K562 (cell line): ENCODE measurements around the gene VPS4A. TPM values are rescaled to one million over a fixed set of nuclear protein-coding genes. Genes with fewer than 3 reads are reported as not detected.

Source experiments
- C11orf30 ChIP-seq: fragments of 450-650 bp; IDR thresholded peaks from 2 replicates; pipeline ENCODE4 v1.6.1; 2016; ENCODE audit warnings: low read depth, mild to moderate bottlenecking
- CEBPB ChIP-seq: fragments of 450-650 bp; IDR thresholded peaks from 2 replicates; pipeline ENCODE4 v1.6.1; 2016; ENCODE audit warnings: missing genetic modification characterization, missing compliant biosample characterization
- CSDE1 ChIP-seq, 2 experiments: fragments of 450-650 bp; IDR thresholded peaks; 2 replicates each; pipeline ENCODE4 v1.6.1; 2016; ENCODE audit warnings: mild to moderate bottlenecking in 1 of 2
- ETV1 ChIP-seq: fragments of 450-650 bp; conservative IDR thresholded peaks from 2 replicates; pipeline ENCODE4 v1.6.1; 2016; ENCODE audit warnings: missing genetic modification characterization, control low read depth, low read depth, missing compliant biosample characterization
- FOXM1 ChIP-seq, 2 experiments: fragments of 450-650 bp in 1 of 2; sonication (generic) in 1 of 2; formaldehyde crosslinking in 1 of 2; IDR thresholded peaks; 2 replicates each; pipeline versions ENCODE4 v1.6.1 to v1.9.0; 2017 to 2022; ENCODE audit warnings: low read depth in 2 of 2, mild to moderate bottlenecking in 2 of 2, missing genetic modification reagents in 1 of 2, moderate library complexity in 1 of 2
- HDAC3 ChIP-seq: fragments of 450-650 bp; IDR thresholded peaks from 2 replicates; pipeline ENCODE4 v1.6.1; 2018; ENCODE audit warnings: borderline replicate concordance, mild to moderate bottlenecking, moderate library complexity; ENCODE audit not compliant: partially characterized antibody
- NEUROD1 ChIP-seq: fragments of 150-350 bp; IDR thresholded peaks from 2 replicates; pipeline ENCODE4 v1.6.1; 2014; ENCODE audit warnings: borderline replicate concordance, low read length, low read depth; ENCODE audit not compliant: partially characterized antibody
- NUFIP1 ChIP-seq: fragments of 450-650 bp; IDR thresholded peaks from 2 replicates; pipeline ENCODE4 v1.6.1; 2018; ENCODE audit not compliant: partially characterized antibody
- PCBP1 ChIP-seq: fragments of 200-400 bp; formaldehyde crosslinking; IDR thresholded peaks from 2 replicates; pipeline ENCODE4 v1.6.1; 2018; ENCODE audit warnings: mild to moderate bottlenecking, low read depth, low read length; ENCODE audit not compliant: poor library complexity, severe bottlenecking
- SMARCB1 ChIP-seq: IDR thresholded peaks from 2 replicates; pipeline ENCODE4 v1.6.1; 2011; ENCODE audit warnings: improper control_type of control experiment, low read depth; ENCODE audit not compliant: insufficient read length
- TAF9B ChIP-seq: fragments of 450-650 bp; IDR thresholded peaks from 2 replicates; pipeline ENCODE4 v1.6.1; 2018; ENCODE audit warnings: mild to moderate bottlenecking; ENCODE audit not compliant: partially characterized antibody
- TOE1 ChIP-seq, 2 experiments: fragments of 450-650 bp in 1 of 2; sonication (generic) in 1 of 2; formaldehyde crosslinking in 1 of 2; IDR thresholded peaks; 2 replicates each; pipeline versions ENCODE4 v1.7.1 to v1.8.0; 2016 to 2022; ENCODE audit warnings: borderline replicate concordance in 2 of 2, mild to moderate bottlenecking in 2 of 2, antibody characterized with exemption in 1 of 2, inconsistent platforms in 1 of 2, low read depth in 1 of 2, missing genetic modification reagents in 1 of 2, moderate library complexity in 1 of 2
- TSC22D4 ChIP-seq: fragments of 450-650 bp; IDR thresholded peaks from 2 replicates; pipeline ENCODE4 v1.6.1; 2016; ENCODE audit warnings: missing genetic modification characterization, missing biosample characterization, control low read depth
- ZNF324 ChIP-seq: fragments of 250-450 bp; sonication (Bioruptor Pico); IDR thresholded peaks from 2 replicates; pipeline ENCODE4 v1.4.0; 2020; ENCODE audit warnings: mild to moderate bottlenecking
- ZNF444 ChIP-seq: fragments of 250-450 bp; sonication (Bioruptor Pico); IDR thresholded peaks from 2 replicates; pipeline ENCODE4 v1.4.0; 2020; ENCODE audit warnings: mild to moderate bottlenecking, moderate library complexity
- ZNF561 ChIP-seq: fragments of 450-650 bp; formaldehyde crosslinking; conservative IDR thresholded peaks from 2 replicates; pipeline ENCODE4 v1.4.0; 2020; ENCODE audit warnings: mild to moderate bottlenecking, moderate library complexity
- ZNF77 ChIP-seq: fragments of 250-450 bp; sonication (Bioruptor Pico); IDR thresholded peaks from 2 replicates; pipeline ENCODE4 v1.5.0; 2020
- polyA plus RNA-seq, 8 experiments: library from polyadenylated mRNA; depleted of rRNA in 4 of 8; stranded (reverse) in 5 of 8; unstranded in 3 of 8; fragments of >200 nt; fragmentation: Nextera tagmentation in 2 of 8; fragmentation: Illumina TruSeq in 1 of 8; extraction: Ambion mirVana in 2 of 8; extraction: Trizol in 1 of 8; gene quantifications; 2 replicates each; pipeline versions ENCODE4 v1.2.1 to v1.2.3, GENCODE V29; 2011 to 2014; ENCODE audit warnings: inconsistent platforms in 1 of 8, missing spikeins in 1 of 8
- total RNA-seq, 7 experiments: library from RNA; depleted of rRNA in 6 of 7; stranded (reverse); fragments of >200 nt in 6 of 7; fragmentation: Illumina TruSeq in 2 of 7; extraction: Trizol in 2 of 7; gene quantifications; 2 replicates each; pipeline versions ENCODE4 v1.2.1 to v1.2.3, GENCODE V29; 2011 to 2021; ENCODE audit warnings: low replicate concordance in 1 of 7
- TF ChIP-seq, protein P1 (sequence below): sonication (generic); formaldehyde crosslinking; IDR thresholded peaks from 2 replicates; pipeline ENCODE4 v1.8.0; 2023; ENCODE audit warnings: mild to moderate bottlenecking, missing genetic modification reagents
- TF ChIP-seq, protein P2 (sequence below): IDR thresholded peaks from 3 replicates; pipeline ENCODE4 v1.6.1; 2011; ENCODE audit warnings: borderline replicate concordance, mild to moderate bottlenecking; ENCODE audit not compliant: insufficient read length, insufficient read depth
- TF ChIP-seq, protein P3 (sequence below): fragments of 250-450 bp; sonication (Bioruptor Pico); IDR thresholded peaks from 2 replicates; pipeline ENCODE4 v1.8.0; 2022; ENCODE audit warnings: inconsistent platforms, mild to moderate bottlenecking, moderate library complexity, borderline replicate concordance

VPS4A gene
- total and polyA plus RNA-seq, 9 of the 15 experiments (the other 6 are each of a cell fraction or from before 2014, with no cell fraction given) = 7.6 to 45.4 (median 29.9) TPM

DNA sequence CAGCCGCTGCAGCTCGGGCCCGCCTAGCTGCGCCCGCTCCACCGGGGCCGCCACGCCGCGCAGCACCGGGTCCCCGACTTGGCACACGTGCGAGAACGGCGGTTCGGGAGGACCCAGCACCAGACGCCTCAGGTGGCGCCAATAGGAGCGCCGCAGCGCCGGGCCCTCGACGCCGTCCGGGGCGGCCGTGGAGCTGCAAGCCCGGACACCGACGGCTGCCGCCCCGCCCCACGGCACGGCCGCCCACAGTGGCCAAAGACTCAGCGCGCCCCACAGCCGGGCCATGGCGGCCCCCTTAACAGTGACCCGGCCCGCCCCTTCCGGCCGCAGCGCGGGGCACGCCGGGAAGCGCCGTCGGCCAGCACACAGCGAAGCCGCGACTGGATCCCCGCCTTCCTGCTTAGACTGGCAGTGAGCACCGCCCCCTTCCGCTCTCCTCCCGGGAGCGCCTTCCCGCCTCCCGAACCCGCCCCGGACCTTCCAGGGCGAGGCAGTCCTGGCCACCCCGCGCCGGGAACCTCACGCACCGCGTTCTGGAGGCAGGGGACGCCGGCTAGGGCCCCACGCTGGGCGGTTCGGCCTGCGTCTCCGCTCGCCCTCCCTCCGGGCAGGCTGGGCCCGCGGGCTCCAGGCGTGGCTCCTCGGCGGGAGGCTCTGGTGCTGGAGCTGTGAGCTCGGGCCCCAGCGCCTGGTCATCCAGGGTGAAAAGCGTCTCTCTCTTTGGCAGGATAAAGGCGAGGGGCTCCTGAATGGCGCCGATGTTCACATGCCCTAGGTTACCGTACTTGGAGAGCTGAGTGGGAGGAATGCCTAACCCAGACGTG, 19.3 kb downstream of the VPS4A start, which contains the start of gene PDF (continued):
- no peak for TF ChIP-seq NUFIP1
- TF ChIP-seq, protein P1, sequence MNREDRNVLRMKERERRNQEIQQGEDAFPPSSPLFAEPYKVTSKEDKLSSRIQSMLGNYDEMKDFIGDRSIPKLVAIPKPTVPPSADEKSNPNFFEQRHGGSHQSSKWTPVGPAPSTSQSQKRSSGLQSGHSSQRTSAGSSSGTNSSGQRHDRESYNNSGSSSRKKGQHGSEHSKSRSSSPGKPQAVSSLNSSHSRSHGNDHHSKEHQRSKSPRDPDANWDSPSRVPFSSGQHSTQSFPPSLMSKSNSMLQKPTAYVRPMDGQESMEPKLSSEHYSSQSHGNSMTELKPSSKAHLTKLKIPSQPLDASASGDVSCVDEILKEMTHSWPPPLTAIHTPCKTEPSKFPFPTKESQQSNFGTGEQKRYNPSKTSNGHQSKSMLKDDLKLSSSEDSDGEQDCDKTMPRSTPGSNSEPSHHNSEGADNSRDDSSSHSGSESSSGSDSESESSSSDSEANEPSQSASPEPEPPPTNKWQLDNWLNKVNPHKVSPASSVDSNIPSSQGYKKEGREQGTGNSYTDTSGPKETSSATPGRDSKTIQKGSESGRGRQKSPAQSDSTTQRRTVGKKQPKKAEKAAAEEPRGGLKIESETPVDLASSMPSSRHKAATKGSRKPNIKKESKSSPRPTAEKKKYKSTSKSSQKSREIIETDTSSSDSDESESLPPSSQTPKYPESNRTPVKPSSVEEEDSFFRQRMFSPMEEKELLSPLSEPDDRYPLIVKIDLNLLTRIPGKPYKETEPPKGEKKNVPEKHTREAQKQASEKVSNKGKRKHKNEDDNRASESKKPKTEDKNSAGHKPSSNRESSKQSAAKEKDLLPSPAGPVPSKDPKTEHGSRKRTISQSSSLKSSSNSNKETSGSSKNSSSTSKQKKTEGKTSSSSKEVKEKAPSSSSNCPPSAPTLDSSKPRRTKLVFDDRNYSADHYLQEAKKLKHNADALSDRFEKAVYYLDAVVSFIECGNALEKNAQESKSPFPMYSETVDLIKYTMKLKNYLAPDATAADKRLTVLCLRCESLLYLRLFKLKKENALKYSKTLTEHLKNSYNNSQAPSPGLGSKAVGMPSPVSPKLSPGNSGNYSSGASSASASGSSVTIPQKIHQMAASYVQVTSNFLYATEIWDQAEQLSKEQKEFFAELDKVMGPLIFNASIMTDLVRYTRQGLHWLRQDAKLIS (CRISPR knock-in tag) = peak; percentile 57; the same call in 1 of the 2 replicates
- TF ChIP-seq ZNF77 (CRISPR knock-in tag) = no peak
- TF ChIP-seq HDAC3 = no peak
- TF ChIP-seq ETV1 = 0 out of 2 replicates have a peak, but pooled peaks have one; percentile 17
- no peak for TF ChIP-seq CEBPB (tag)
- no peak; a peak in 1 of 4 replicates for TF ChIP-seq CSDE1 (IDR thresholded peaks at IDR 0.05)
- TF ChIP-seq, protein P2, sequence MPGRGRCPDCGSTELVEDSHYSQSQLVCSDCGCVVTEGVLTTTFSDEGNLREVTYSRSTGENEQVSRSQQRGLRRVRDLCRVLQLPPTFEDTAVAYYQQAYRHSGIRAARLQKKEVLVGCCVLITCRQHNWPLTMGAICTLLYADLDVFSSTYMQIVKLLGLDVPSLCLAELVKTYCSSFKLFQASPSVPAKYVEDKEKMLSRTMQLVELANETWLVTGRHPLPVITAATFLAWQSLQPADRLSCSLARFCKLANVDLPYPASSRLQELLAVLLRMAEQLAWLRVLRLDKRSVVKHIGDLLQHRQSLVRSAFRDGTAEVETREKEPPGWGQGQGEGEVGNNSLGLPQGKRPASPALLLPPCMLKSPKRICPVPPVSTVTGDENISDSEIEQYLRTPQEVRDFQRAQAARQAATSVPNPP = no peak
- TF ChIP-seq PCBP1 = no peak
- TF ChIP-seq TSC22D4 = no peak
- no peak for TF ChIP-seq ZNF444 (CRISPR knock-in tag)
- no peak for TF ChIP-seq NEUROD1
- TF ChIP-seq FOXM1 (IDR thresholded peaks at IDR 0.05; ENCODE audit: low read depth) = no peak
- no peak for TF ChIP-seq FOXM1 (CRISPR knock-in tag; IDR thresholded peaks at IDR 0.05; ENCODE audit: low read depth)
- no peak for TF ChIP-seq SMARCB1
- no peak for TF ChIP-seq ZNF324 (CRISPR knock-in tag)
- peak; percentile 13; the same call in 1 of the 2 replicates for TF ChIP-seq C11orf30
- no peak for TF ChIP-seq TOE1 (IDR thresholded peaks at IDR 0.05; ENCODE audit: borderline replicate concordance)
- no peak for TF ChIP-seq TOE1 (CRISPR knock-in tag; IDR thresholded peaks at IDR 0.05; ENCODE audit: borderline replicate concordance, low read depth)
- no peak for TF ChIP-seq ZNF561 (CRISPR knock-in tag)
- TF ChIP-seq, protein P3, sequence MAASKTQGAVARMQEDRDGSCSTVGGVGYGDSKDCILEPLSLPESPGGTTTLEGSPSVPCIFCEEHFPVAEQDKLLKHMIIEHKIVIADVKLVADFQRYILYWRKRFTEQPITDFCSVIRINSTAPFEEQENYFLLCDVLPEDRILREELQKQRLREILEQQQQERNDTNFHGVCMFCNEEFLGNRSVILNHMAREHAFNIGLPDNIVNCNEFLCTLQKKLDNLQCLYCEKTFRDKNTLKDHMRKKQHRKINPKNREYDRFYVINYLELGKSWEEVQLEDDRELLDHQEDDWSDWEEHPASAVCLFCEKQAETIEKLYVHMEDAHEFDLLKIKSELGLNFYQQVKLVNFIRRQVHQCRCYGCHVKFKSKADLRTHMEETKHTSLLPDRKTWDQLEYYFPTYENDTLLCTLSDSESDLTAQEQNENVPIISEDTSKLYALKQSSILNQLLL (CRISPR knock-in tag) = no peak
- no peak for TF ChIP-seq TAF9B
